Neural cell (in vitro differentiated cells): ENCODE results near the gene TAS2R41. TPM values are rescaled to one million over a fixed set of nuclear protein-coding genes. Genes with fewer than 3 reads are reported as not detected.

ENCODE experiments used
- H2AFZ ChIP-seq: fragments of 200-600, 300-800 bp; sonication (generic), shearing (Covaris generic); 2 replicates; pipeline ENCODE4 v1.6.0; 2014; ENCODE audit warnings: low read depth, mild to moderate bottlenecking, antibody characterized with exemption, low read length, moderate library complexity
- H3F3A ChIP-seq: fragments of 200-600 bp; shearing (Covaris generic); 2 replicates; pipeline ENCODE4 v1.6.1; 2016; ENCODE audit warnings: mild to moderate bottlenecking, moderate library complexity, mixed read lengths, antibody characterized with exemption, low read length; ENCODE audit not compliant: insufficient read depth, poor library complexity, severe bottlenecking
- H3K27ac ChIP-seq: fragments of 200-600, 300-800 bp; sonication (generic), shearing (Covaris generic); 2 replicates; pipeline ENCODE4 v1.5.1; 2014; ENCODE audit warnings: mild to moderate bottlenecking, low read length, moderate library complexity
- H3K27me3 ChIP-seq: fragments of 300-800, 200-600 bp; sonication (generic), shearing (Covaris generic); 2 replicates; pipeline ENCODE4 v1.6.0; 2014; ENCODE audit warnings: mild to moderate bottlenecking, low read depth, low read length, moderate library complexity; ENCODE audit not compliant: insufficient read depth
- H3K36me3 ChIP-seq: fragments of 300-800, 200-600 bp; sonication (generic), shearing (Covaris generic); 2 replicates; pipeline ENCODE4 v1.5.1; 2014; ENCODE audit warnings: mild to moderate bottlenecking, antibody characterized with exemption, low read length, moderate library complexity; ENCODE audit not compliant: insufficient read depth
- H3K4me2 ChIP-seq: fragments of 300-800, 200-600 bp; sonication (generic), shearing (Covaris generic); 2 replicates; pipeline ENCODE4 v1.6.0; 2014; ENCODE audit warnings: mild to moderate bottlenecking, low read length
- H3K4me3 ChIP-seq: fragments of 300-800, 200-600 bp; sonication (generic), shearing (Covaris generic); 2 replicates; pipeline ENCODE4 v1.5.1; 2014; ENCODE audit warnings: mild to moderate bottlenecking, low read length, moderate library complexity
- H3K79me2 ChIP-seq: fragments of 200-600 bp; shearing (Covaris generic); replicated peaks from 2 replicates; pipeline ENCODE4 v1.6.0; 2014; ENCODE audit warnings: mild to moderate bottlenecking, low read length, moderate library complexity; ENCODE audit not compliant: insufficient read depth
- H3K9ac ChIP-seq: fragments of 300-800, 200-600 bp; sonication (generic), shearing (Covaris generic); 2 replicates; pipeline ENCODE4 v1.6.1; 2016; ENCODE audit warnings: mild to moderate bottlenecking, low read length, mixed read lengths
- H3K9me2 ChIP-seq: fragments of 200-600 bp; shearing (Covaris generic); 2 replicates; pipeline ENCODE4 v1.6.1; 2016; ENCODE audit warnings: mild to moderate bottlenecking, low read length, mixed read lengths; ENCODE audit not compliant: insufficient read depth
- H3K9me3 ChIP-seq: fragments of 200-600, 300-800 bp; sonication (generic), shearing (Covaris generic); 2 replicates; pipeline ENCODE4 v1.6.1; 2016; ENCODE audit warnings: mild to moderate bottlenecking, mixed run types, low read length, moderate library complexity, mixed read lengths
- H4K20me1 ChIP-seq: fragments of 200-600 bp; shearing (Covaris generic); 2 replicates; pipeline ENCODE4 v1.6.1; 2016; ENCODE audit warnings: mild to moderate bottlenecking, mixed run types; ENCODE audit not compliant: insufficient read depth
- CTCF ChIP-seq: fragments of 450-650 bp; IDR thresholded peaks from 2 replicates; pipeline ENCODE4 v1.5.1; 2014; ENCODE audit warnings: antibody characterized with exemption, mild to moderate bottlenecking, moderate library complexity; ENCODE audit not compliant: poor library complexity, severe bottlenecking
- EP300 ChIP-seq: fragments of 450-650 bp; conservative IDR thresholded peaks from 2 replicates; pipeline ENCODE4 v1.6.1; 2014; ENCODE audit warnings: antibody characterized with exemption, mild to moderate bottlenecking, moderate library complexity; ENCODE audit not compliant: poor library complexity, severe bottlenecking
- EZH2 ChIP-seq: fragments of 200-600, 300-800 bp; shearing (Covaris generic), sonication (generic); IDR thresholded peaks from 2 replicates; pipeline ENCODE4 v1.6.1; 2014; ENCODE audit warnings: antibody characterized with exemption, low read length, borderline replicate concordance, mild to moderate bottlenecking; ENCODE audit not compliant: insufficient read depth, poor library complexity, severe bottlenecking
- MXI1 ChIP-seq: fragments of 450-650 bp; conservative IDR thresholded peaks from 2 replicates; pipeline ENCODE4 v1.6.1; 2014; ENCODE audit warnings: antibody characterized with exemption, mild to moderate bottlenecking; ENCODE audit not compliant: poor library complexity, severe bottlenecking
- POLR2AphosphoS5 ChIP-seq: IDR thresholded peaks from 2 replicates; pipeline ENCODE4 v1.6.1; 2012
- RAD21 ChIP-seq: fragments of 450-650 bp; conservative IDR thresholded peaks from 2 replicates; pipeline ENCODE4 v1.6.1; 2014; ENCODE audit warnings: antibody characterized with exemption, mild to moderate bottlenecking, moderate library complexity
- REST ChIP-seq: IDR thresholded peaks from 2 replicates; pipeline ENCODE4 v1.6.1; 2012; ENCODE audit warnings: borderline replicate concordance
- SMC3 ChIP-seq: fragments of 450-650 bp; conservative IDR thresholded peaks from 2 replicates; pipeline ENCODE4 v1.6.1; 2014; ENCODE audit warnings: antibody characterized with exemption, mild to moderate bottlenecking, moderate library complexity; ENCODE audit not compliant: poor library complexity
- TAF1 ChIP-seq: IDR thresholded peaks from 2 replicates; pipeline ENCODE4 v1.6.1; 2012; ENCODE audit warnings: low read depth
- polyA plus RNA-seq: library from polyadenylated mRNA; depleted of rRNA; stranded (reverse); fragments of >200 nt; gene quantifications from 2 replicates; pipeline ENCODE4 v1.2.3, GENCODE V29; 2014

TAS2R41 gene
- polyA plus RNA-seq, 1 donor from 2014 or later: not detected

- peak overlapping the region; percentile 18 for H3K27ac ChIP-seq
- no peaks in the 10 kb centered on the region for H3F3A ChIP-seq
- no peaks in the 10 kb centered on the region for H3K79me2 ChIP-seq
- no peaks in the 10 kb centered on the region for H3K9me2 ChIP-seq
- no peaks in the 10 kb centered on the region for H3K36me3 ChIP-seq
- H3K27me3 ChIP-seq: no peaks in the 10 kb centered on the region
- no peak overlapping the region for H3K9ac ChIP-seq
- no peaks in the 10 kb centered on the region for H4K20me1 ChIP-seq
- TF ChIP-seq POLR2AphosphoS5 (no peak), REST (no peak), TAF1 (no peak)
- H3K9me3 ChIP-seq: no peaks in the 10 kb centered on the region
- no peak overlapping the region for H2AFZ ChIP-seq
- no peak overlapping the region for H3K4me3 ChIP-seq
- H3K4me2 ChIP-seq: no peak overlapping the region
Observed at GRCh38 chr7:143436325-143436946, 41.2 kb upstream of the TAS2R41 start.

GRCh38 chr7:143437578-143437977, 40.1 kb upstream of the TAS2R41 start:
- no peak overlapping the region for H3K9ac ChIP-seq
- H3K27ac ChIP-seq: no peak overlapping the region
- no peak overlapping the region for H3K4me2 ChIP-seq
- H4K20me1 ChIP-seq: no peaks in the 10 kb centered on the region
- H3F3A ChIP-seq: no peaks in the 10 kb centered on the region
- no peaks in the 10 kb centered on the region for H3K27me3 ChIP-seq
- TF ChIP-seq EP300 (no peak), REST (no peak), POLR2AphosphoS5 (no peak), CTCF (no peak), SMC3 (no peak), MXI1 (no peak), TAF1 (no peak), RAD21 (no peak), EZH2 (no peak)
- H2AFZ ChIP-seq: no peak overlapping the region
- no peaks in the 10 kb centered on the region for H3K9me3 ChIP-seq
- H3K4me3 ChIP-seq: no peak overlapping the region
- no peaks in the 10 kb centered on the region for H3K9me2 ChIP-seq
- H3K79me2 ChIP-seq: no peaks in the 10 kb centered on the region
- H3K36me3 ChIP-seq: no peaks in the 10 kb centered on the region
